ENCODE data around the gene ZNF836. TPM values are rescaled to one million over a fixed set of nuclear protein-coding genes. Genes with fewer than 3 reads are reported as not detected.

ZNF836 gene
- total and polyA plus RNA-seq, 2 of the 13 experiments (the other 11 are each of a cell fraction or from before 2014, with no cell fraction given): 1.6 to 5.3 TPM

DNA sequence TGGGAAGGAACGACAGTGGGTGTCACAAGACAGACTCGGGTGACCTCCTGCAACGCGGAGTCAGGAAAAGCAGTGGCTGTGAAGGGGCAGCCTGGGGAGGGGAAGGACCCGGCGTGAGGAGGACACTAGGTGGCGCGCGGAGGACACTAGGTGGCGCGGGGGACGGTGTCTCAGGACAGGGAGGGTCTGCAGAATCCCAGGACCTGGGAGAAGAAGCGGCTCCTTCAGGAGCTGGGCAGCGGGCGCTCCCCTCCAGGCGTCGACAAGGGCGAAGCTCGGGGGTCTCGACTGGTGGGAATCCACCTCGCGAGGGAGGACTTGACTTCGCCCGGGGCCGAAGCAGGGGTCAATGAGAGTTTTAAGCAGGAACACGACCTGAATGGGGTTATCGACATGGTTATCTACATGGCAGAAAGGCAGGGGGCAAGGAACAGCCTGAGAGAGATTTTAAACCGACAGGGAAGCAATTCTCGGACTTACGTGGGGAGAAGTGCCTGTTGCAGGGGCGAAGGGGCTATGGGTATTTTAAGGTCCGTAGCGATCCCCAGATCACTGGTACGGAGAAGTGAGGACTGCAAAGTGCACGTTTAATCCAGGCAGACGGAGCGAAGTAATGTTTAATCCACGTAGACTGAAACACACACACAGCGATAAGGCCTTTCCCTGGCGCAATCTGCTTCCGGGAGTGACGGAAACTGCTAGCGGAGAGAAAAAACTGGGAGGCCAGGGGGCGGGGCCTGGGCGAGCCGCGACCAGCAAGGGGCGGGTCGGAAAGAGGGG lies 32.0 kb downstream of the ZNF836 start, which contains the start of gene ZNF616 (continued):
- peak; percentile 41; the same call in 1 of the 2 replicates for TF ChIP-seq HOXA3 (CRISPR knock-in tag; IDR thresholded peaks at IDR 0.05)
- TF ChIP-seq NFKB2 (CRISPR knock-in tag; IDR thresholded peaks at IDR 0.05; ENCODE audit: borderline replicate concordance): peak; percentile 35; the same call in 1 of the 2 replicates
- TF ChIP-seq ZNF460 (CRISPR knock-in tag; IDR thresholded peaks at IDR 0.05; ENCODE audit: borderline replicate concordance): no peak
- TF ChIP-seq, protein P1, sequence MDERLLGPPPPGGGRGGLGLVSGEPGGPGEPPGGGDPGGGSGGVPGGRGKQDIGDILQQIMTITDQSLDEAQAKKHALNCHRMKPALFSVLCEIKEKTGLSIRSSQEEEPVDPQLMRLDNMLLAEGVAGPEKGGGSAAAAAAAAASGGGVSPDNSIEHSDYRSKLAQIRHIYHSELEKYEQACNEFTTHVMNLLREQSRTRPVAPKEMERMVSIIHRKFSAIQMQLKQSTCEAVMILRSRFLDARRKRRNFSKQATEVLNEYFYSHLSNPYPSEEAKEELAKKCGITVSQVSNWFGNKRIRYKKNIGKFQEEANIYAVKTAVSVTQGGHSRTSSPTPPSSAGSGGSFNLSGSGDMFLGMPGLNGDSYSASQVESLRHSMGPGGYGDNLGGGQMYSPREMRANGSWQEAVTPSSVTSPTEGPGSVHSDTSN (CRISPR knock-in tag; IDR thresholded peaks at IDR 0.05): no peak
- TF ChIP-seq ATF7 (IDR thresholded peaks at IDR 0.05): no peak
- TF ChIP-seq ATF7 (CRISPR knock-in tag; IDR thresholded peaks at IDR 0.05): peak; percentile 43
- TF ChIP-seq U2AF2 (IDR thresholded peaks at IDR 0.05; ENCODE audit: low read depth, low read length): no peak
- TF ChIP-seq, protein P2, sequence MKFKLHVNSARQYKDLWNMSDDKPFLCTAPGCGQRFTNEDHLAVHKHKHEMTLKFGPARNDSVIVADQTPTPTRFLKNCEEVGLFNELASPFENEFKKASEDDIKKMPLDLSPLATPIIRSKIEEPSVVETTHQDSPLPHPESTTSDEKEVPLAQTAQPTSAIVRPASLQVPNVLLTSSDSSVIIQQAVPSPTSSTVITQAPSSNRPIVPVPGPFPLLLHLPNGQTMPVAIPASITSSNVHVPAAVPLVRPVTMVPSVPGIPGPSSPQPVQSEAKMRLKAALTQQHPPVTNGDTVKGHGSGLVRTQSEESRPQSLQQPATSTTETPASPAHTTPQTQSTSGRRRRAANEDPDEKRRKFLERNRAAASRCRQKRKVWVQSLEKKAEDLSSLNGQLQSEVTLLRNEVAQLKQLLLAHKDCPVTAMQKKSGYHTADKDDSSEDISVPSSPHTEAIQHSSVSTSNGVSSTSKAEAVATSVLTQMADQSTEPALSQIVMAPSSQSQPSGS (CRISPR knock-in tag; IDR thresholded peaks at IDR 0.05): no peak; the same call in 1 of the 2 replicates
- TF ChIP-seq, protein P3, sequence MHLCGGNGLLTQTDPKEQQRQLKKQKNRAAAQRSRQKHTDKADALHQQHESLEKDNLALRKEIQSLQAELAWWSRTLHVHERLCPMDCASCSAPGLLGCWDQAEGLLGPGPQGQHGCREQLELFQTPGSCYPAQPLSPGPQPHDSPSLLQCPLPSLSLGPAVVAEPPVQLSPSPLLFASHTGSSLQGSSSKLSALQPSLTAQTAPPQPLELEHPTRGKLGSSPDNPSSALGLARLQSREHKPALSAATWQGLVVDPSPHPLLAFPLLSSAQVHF (CRISPR knock-in tag; IDR thresholded peaks at IDR 0.05): no peak
- TF ChIP-seq JUND (CRISPR knock-in tag; IDR thresholded peaks at IDR 0.05): no peak
- no peak for TF ChIP-seq ZNF746 (CRISPR knock-in tag; IDR thresholded peaks at IDR 0.05)
- TF ChIP-seq REPIN1 (CRISPR knock-in tag; IDR thresholded peaks at IDR 0.05; ENCODE audit: borderline replicate concordance, low read depth): no peak; the same call in none of the 2 replicates
- peak; percentile 36; the same call in 1 of the 2 replicates for TF ChIP-seq SALL1 (CRISPR knock-in tag; IDR thresholded peaks at IDR 0.05)
- peak; percentile 45; the same call in 1 of the 2 replicates for TF ChIP-seq MYC (CRISPR knock-in tag; IDR thresholded peaks at IDR 0.05; ENCODE audit: borderline replicate concordance)
- no peak for TF ChIP-seq ZFAT (CRISPR knock-in tag; conservative IDR thresholded peaks at IDR 0.05)
- TF ChIP-seq ZNF607 (CRISPR knock-in tag; IDR thresholded peaks at IDR 0.05; ENCODE audit: borderline replicate concordance): no peak
- TF ChIP-seq, protein P4, sequence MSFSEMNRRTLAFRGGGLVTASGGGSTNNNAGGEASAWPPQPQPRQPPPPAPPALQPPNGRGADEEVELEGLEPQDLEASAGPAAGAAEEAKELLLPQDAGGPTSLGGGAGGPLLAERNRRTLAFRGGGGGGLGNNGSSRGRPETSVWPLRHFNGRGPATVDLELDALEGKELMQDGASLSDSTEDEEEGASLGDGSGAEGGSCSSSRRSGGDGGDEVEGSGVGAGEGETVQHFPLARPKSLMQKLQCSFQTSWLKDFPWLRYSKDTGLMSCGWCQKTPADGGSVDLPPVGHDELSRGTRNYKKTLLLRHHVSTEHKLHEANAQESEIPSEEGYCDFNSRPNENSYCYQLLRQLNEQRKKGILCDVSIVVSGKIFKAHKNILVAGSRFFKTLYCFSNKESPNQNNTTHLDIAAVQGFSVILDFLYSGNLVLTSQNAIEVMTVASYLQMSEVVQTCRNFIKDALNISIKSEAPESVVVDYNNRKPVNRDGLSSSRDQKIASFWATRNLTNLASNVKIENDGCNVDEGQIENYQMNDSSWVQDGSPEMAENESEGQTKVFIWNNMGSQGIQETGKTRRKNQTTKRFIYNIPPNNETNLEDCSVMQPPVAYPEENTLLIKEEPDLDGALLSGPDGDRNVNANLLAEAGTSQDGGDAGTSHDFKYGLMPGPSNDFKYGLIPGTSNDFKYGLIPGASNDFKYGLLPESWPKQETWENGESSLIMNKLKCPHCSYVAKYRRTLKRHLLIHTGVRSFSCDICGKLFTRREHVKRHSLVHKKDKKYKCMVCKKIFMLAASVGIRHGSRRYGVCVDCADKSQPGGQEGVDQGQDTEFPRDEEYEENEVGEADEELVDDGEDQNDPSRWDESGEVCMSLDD (CRISPR knock-in tag; IDR thresholded peaks at IDR 0.05; ENCODE audit: borderline replicate concordance): no peak
- TF ChIP-seq, protein P5, sequence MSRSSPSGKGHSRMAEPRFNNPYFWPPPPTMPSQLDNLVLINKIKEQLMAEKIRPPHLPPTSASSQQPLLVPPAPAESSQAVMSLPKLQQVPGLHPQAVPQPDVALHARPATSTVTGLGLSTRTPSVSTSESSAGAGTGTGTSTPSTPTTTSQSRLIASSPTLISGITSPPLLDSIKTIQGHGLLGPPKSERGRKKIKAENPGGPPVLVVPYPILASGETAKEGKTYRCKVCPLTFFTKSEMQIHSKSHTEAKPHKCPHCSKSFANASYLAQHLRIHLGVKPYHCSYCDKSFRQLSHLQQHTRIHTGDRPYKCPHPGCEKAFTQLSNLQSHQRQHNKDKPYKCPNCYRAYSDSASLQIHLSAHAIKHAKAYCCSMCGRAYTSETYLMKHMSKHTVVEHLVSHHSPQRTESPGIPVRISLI (CRISPR knock-in tag; IDR thresholded peaks at IDR 0.05; ENCODE audit: borderline replicate concordance): peak; percentile 84
- peak; percentile 2 for TF ChIP-seq ASH2L (IDR thresholded peaks at IDR 0.05; ENCODE audit: insufficient read length, low read depth, low read length)
- no peak for TF ChIP-seq FOXM1 (CRISPR knock-in tag; IDR thresholded peaks at IDR 0.05)

Measured in HepG2 (cell line).